Ascending aorta (tissue), 2 donors: ENCODE measurements around the gene WWP2. TPM values are rescaled to one million over a fixed set of nuclear protein-coding genes. Genes with fewer than 3 reads are reported as not detected.
A peak's percentile ranks its signal among the peaks of the same experiment; 100 is the strongest.
"Not testable (repeated sequence)": the region's sequence is repeated elsewhere in the genome, so short reads cannot be mapped to it uniquely, and the experiment has no call there.

Experiments used
- DNase-seq, 2 donors: peaks; one replicate each; pipeline ENCODE4 v3.0.0-alpha.2; 2019; ENCODE audit warnings: low spot score in 2 of 2
- H3K27ac ChIP-seq, 2 donors: fragments of 200-600 bp; sonication (generic); one replicate each; pipeline ENCODE4 v1.5.1; 2016 to 2017; ENCODE audit warnings: mild to moderate bottlenecking in 1 of 2
- H3K27me3 ChIP-seq: fragments of 200-600 bp; sonication (generic); one replicate; pipeline ENCODE4 v1.5.1; 2017
- H3K36me3 ChIP-seq, 2 donors: fragments of 200-600 bp; sonication (generic); one replicate each; pipeline ENCODE4 v1.5.1; 2016
- H3K4me1 ChIP-seq, 2 donors: fragments of 200-600 bp; sonication (generic); one replicate each; pipeline ENCODE4 v1.5.1; 2016 to 2017; ENCODE audit warnings: mild to moderate bottlenecking in 1 of 2
- H3K4me3 ChIP-seq, 2 donors: fragments of 200-600 bp; sonication (generic); one replicate each; pipeline ENCODE4 v1.5.1; 2016 to 2017; ENCODE audit warnings: mild to moderate bottlenecking in 1 of 2
- H3K9me3 ChIP-seq, 2 donors: fragments of 200-600 bp; sonication (generic); one replicate each; pipeline ENCODE4 v1.5.1; 2016
- intact Hi-C: fragments of 100-400 bp; cut with DNase I; formaldehyde crosslinking; loops from one replicate; pipeline ENCODE4 v1.15.1; 2023
- total RNA-seq: library from RNA; depleted of rRNA; stranded (reverse); fragments of >200 nt; gene quantifications from one replicate; pipeline ENCODE4 v1.1.0, GENCODE V29; 2016
- TF ChIP-seq, protein P1 (sequence below), 3 experiments: fragments of 200-600 bp in 2 of 3; fragments of 450-650 bp in 1 of 3; sonication (generic) in 2 of 3; IDR thresholded peaks; one replicate each; pipeline ENCODE4 v1.5.1; 2016 to 2019; ENCODE audit warnings: antibody characterized with exemption in 3 of 3, mild to moderate bottlenecking in 1 of 3, moderate library complexity in 1 of 3

The WWP2 gene
- total RNA-seq, 1 donor from 2014 or later: 71.2 TPM

DNA sequence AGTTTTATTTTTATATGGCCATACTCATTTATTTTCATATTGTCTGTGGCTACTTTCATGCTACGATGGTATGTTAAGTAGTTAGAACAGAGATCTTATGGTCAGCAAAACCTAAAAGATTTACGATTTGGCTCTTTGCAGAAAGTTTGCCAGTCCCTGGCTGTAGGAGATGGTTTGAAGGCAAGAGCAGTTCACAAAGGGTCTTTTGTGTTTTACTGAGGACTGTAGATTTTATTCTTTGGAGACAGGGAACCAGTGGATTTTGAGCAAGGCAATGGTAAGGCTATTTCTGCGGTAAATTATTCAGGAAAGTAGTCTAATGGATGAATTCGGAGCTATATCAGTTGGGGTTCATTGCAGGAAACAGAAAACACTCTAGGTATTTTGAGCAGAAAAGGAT lies 90.7 kb downstream of the WWP2 start:
- intact Hi-C loops: no loop called here
- TF ChIP-seq, protein P1, sequence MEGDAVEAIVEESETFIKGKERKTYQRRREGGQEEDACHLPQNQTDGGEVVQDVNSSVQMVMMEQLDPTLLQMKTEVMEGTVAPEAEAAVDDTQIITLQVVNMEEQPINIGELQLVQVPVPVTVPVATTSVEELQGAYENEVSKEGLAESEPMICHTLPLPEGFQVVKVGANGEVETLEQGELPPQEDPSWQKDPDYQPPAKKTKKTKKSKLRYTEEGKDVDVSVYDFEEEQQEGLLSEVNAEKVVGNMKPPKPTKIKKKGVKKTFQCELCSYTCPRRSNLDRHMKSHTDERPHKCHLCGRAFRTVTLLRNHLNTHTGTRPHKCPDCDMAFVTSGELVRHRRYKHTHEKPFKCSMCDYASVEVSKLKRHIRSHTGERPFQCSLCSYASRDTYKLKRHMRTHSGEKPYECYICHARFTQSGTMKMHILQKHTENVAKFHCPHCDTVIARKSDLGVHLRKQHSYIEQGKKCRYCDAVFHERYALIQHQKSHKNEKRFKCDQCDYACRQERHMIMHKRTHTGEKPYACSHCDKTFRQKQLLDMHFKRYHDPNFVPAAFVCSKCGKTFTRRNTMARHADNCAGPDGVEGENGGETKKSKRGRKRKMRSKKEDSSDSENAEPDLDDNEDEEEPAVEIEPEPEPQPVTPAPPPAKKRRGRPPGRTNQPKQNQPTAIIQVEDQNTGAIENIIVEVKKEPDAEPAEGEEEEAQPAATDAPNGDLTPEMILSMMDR (IDR thresholded peaks at IDR 0.05): no peak
- H3K4me3 ChIP-seq: no peak overlapping the region
- H3K4me1 ChIP-seq: peaks cover 6 to 25% of the 10 kb centered on the region in 2 donors
- DNase-seq: no peak
- no peaks in the 10 kb centered on the region for H3K27me3 ChIP-seq
- H3K36me3 ChIP-seq: no peaks in the 10 kb centered on the region
- peak overlapping the region in 1 of 2 donors; percentile 33 for H3K27ac ChIP-seq
- no peaks in the 10 kb centered on the region for H3K9me3 ChIP-seq

DNA sequence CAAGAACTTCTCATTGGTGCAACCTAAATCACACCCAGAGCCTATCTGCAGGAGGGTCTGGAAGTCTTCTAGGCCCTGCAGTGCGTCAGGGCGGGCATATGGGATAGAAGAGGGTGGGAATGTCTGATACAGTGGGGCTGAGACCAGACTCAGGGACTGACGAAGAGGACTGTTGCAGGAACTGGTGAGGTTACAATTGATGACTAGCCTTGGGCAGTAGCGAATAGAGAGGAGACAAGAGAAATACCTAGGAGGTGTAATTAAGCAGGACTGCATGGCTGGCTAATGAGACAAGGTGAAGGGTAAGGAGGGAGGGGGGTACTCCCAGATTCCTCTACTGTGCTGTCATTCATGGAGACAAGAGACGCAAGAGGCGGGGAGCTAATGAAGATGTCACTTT lies 91.3 kb downstream of the WWP2 start:
- no peak for DNase-seq
- no peaks in the 10 kb centered on the region for H3K27me3 ChIP-seq
- H3K27ac ChIP-seq: no peak overlapping the region
- TF ChIP-seq, protein P1 (IDR thresholded peaks at IDR 0.05): no peak
- no peak overlapping the region for H3K4me3 ChIP-seq
- intact Hi-C loops: no loop called here
- H3K4me1 ChIP-seq: peaks cover 2 to 19% of the 10 kb centered on the region in 2 donors
- no peaks in the 10 kb centered on the region for H3K36me3 ChIP-seq
- no peaks in the 10 kb centered on the region for H3K9me3 ChIP-seq

DNA sequence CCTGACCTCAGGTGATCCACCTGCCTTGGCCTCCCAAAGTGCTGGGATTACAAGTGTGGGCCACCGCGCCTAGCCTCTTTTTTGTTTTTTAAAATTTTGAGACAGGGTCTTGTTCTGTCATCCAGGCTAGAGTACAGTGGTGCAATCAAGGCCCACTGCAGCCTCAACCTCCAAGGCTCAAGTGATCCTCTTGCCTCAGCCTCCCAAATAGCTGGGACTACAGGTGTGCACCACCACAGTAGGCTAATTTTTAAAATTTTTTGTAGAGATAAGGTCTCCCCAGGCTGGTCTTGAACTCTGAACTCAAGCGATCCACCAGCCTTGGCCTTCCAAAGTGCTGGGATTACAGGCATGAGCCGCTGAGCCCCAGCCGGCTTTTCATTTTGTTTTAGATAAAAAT lies 92.6 kb downstream of the WWP2 start:
- DNase-seq, H3K4me3 ChIP-seq, H3K36me3 ChIP-seq, H3K9me3 ChIP-seq, H3K27me3 ChIP-seq, intact Hi-C loops: not testable (repeated sequence)
- peak overlapping the region; percentile 67 to 75 for H3K27ac ChIP-seq
- H3K4me1 ChIP-seq: peaks cover 3 to 20% of the 10 kb centered on the region in 2 donors

DNA sequence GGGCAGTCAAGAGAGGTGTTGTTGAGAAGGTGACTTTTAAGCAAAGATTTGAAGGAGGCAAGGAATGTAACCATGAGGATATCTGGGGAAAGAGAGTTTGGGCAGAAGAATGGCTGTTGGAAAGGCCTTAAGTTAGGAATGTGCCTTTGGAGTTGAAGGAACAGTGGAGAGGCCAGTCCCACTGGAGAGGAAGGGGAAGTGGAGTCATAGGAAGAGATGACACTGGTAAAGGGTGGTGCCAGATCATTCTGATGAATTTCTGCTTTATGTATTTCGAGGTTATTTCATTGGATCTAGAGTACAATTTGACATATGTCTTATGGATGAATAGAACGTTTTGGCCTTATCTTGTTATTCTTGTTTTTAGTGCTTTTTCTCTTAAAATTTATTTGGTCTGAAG lies 93.5 kb downstream of the WWP2 start:
- TF ChIP-seq, protein P1 (IDR thresholded peaks at IDR 0.05): no peak
- Histone ChIP-seq H3K9me3 (no peaks in the 10 kb centered on the region), H3K4me3 (no peak overlapping the region), H3K27ac (peak overlapping the region; percentile 67 to 75), H3K27me3 (no peaks in the 10 kb centered on the region), H3K36me3 (no peaks in the 10 kb centered on the region), H3K4me1 (peaks cover 3 to 21% of the 10 kb centered on the region in 2 donors)
- DNase-seq: no peak
- intact Hi-C loops: no loop called here

DNA sequence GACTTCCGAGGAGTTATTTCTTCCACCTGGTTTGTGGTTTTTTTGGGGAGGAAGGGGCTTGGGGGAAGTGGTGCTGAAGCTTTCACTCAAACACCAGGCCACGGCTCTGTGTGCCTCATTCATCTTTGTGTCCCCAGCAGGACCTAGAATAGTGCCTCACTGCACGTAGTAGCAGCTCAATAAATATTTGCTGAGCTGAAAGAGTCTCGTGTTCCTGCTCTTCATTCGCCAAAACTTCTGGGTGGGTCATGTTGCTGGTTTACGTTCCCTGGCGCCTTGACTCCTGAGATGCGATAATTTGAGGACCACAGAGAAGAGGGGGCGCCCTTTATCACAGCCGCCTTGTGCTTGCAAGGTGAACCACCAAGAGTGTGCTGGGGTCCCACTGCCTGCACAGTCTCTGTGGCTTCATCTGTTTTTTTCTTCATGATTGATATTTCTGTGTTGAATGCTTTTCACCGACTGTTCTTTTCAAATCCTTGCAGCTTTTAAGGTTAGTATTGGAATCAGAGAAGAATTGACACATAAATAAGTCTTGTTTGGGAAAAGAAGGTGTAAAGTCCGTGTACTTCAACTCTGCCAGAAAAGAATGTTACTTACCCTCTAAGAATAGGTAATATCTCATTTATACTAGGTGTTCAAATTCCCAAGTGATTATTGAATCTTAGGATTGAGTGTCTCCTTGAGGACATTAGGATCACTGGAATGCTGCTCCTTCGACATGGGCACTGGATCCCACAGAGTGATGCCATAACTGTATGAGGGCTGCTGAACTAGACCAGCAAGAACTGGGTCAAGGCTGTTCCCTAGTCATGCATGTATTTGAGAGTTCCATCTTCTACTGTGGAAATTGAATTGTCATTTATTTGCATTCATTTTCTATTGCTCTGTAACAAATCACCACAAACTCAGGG lies 96.3 kb downstream of the WWP2 start:
- Histone ChIP-seq H3K36me3 (no peaks in the 10 kb centered on the region), H3K4me3 (no peak overlapping the region), H3K27ac (peak overlapping the region; percentile 86 to 94), H3K9me3 (no peaks in the 10 kb centered on the region), H3K27me3 (no peaks in the 10 kb centered on the region), H3K4me1 (peaks cover 13 to 39% of the 10 kb centered on the region in 2 donors)
- TF ChIP-seq, protein P1 (IDR thresholded peaks at IDR 0.05): no peak
- intact Hi-C loops: no loop called here
- DNase-seq: no peak
